ENCODE measurements around the gene GOLGA6L22. TPM values are rescaled to one million over a fixed set of nuclear protein-coding genes. Genes with fewer than 3 reads are reported as not detected.
"Not testable (repeated sequence)": the region's sequence is repeated elsewhere in the genome, so short reads cannot be mapped to it uniquely, and the experiment has no call there.

The GOLGA6L22 gene
- total RNA-seq, 4 donors from 2014 or later, result not detected

DNA sequence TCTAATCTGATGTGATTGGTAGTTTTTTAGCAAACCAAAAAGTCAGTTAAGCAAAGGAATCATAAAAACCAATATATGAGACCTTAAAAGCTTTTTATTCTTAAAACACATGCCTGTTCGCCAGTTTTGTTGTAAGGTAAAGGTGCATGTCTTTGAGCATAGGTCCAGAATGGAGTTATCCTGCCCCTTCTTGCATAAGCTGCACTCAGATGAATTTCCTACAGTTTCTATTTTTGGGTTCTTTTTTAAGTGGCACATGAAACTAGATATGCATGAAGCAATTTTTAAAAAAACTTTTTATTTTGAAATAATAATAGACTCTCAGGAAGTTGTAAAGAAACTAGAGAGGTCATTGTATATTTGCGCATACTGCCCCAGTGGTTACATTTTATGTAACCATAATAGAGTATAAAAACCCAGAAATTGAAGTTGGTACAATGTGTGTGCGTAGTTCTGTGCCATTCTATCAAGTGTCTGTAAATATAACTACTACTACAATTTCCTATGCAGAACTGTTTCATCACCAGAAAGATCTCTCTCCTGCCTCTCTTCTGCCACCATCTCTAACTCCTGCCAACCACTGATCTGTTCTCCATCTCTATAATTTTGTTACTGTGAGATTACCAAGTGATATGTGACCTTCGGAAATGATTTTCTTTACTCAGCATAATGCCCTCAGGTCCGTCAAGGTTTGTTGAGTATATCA is 39.7 kb downstream of the GOLGA6L22 start:
- H3K9me3 ChIP-seq; in situ Hi-C loops (cut with MboI; ENCODE audit: low pct_ligation_motif_present in 1 of 4, low pct_unique_long_range_greater_than_20kb in 1 of 4, low sequenced_read_pairs in 3 of 4); intact Hi-C loops (cut with DNase I; ENCODE audit: low total_unique reads); DNase-seq; H3K27ac ChIP-seq; H3K27me3 ChIP-seq; H3K4me3 ChIP-seq; H3K36me3 ChIP-seq; H3K4me1 ChIP-seq: not testable (repeated sequence)
- WGBS, 2 donors (ENCODE audit: low coverage in 1 of 2), result no CpG with 5 or more reads among the region's 5 CpGs

DNA sequence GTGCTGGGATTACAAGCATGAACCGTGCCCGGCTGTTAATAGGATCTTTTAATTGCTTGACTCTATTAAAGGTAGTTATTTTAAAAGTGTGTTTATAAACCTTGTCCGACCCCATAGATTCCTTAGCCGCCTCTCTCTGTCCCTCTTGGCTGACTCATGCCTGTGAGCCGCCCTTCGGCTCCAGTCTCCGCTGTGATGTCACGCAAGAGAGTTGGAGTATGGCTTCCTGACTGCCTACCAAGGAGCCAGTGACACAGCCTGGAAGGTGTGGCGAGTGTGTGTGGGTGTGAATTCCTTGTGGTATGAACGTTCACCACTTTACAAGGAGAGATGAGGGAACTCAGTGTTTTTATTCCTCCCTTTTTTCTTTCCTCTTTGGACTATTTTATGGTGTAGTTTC is 43.6 kb downstream of the GOLGA6L22 start:
- H3K36me3 ChIP-seq; H3K4me1 ChIP-seq; H3K27ac ChIP-seq; H3K9me3 ChIP-seq; H3K4me3 ChIP-seq; in situ Hi-C loops (cut with MboI; ENCODE audit: low pct_ligation_motif_present in 1 of 4, low pct_unique_long_range_greater_than_20kb in 1 of 4, low sequenced_read_pairs in 3 of 4); DNase-seq; H3K27me3 ChIP-seq; intact Hi-C loops (cut with DNase I; ENCODE audit: low total_unique reads): not testable (repeated sequence)
- WGBS, 2 donors (ENCODE audit: low coverage in 1 of 2), result no CpG with 5 or more reads among the region's 10 CpGs

DNA sequence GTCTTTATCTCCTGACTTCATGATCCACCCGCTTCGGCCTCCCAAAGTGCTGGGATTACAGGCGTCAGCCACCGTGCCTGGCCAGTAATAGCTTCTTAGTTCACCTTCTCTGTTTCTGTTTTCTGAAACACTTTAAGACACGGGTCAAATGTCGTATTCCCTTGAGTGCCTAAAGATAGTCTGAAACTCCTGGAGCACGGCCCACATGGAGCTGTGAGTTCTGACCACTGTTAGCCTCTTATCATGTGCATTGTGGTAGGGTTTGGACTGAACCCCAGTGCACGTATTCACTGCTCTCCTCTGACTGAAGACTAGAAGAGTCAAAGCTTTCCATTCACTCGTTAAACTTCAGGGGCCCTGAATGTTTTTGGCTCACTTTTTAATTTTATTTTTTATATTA is 48.3 kb downstream of the GOLGA6L22 start:
- H3K4me1 ChIP-seq; H3K27me3 ChIP-seq; DNase-seq; H3K4me3 ChIP-seq; in situ Hi-C loops (cut with MboI; ENCODE audit: low pct_ligation_motif_present in 1 of 4, low pct_unique_long_range_greater_than_20kb in 1 of 4, low sequenced_read_pairs in 3 of 4); H3K27ac ChIP-seq; intact Hi-C loops (cut with DNase I; ENCODE audit: low total_unique reads); H3K36me3 ChIP-seq; H3K9me3 ChIP-seq: not testable (repeated sequence)
- WGBS, 2 donors (ENCODE audit: low coverage in 1 of 2), result 100% methylated on average over 2 of the region's 9 CpGs; no CpG with 5 or more reads in 1 of the 2 donors

DNA sequence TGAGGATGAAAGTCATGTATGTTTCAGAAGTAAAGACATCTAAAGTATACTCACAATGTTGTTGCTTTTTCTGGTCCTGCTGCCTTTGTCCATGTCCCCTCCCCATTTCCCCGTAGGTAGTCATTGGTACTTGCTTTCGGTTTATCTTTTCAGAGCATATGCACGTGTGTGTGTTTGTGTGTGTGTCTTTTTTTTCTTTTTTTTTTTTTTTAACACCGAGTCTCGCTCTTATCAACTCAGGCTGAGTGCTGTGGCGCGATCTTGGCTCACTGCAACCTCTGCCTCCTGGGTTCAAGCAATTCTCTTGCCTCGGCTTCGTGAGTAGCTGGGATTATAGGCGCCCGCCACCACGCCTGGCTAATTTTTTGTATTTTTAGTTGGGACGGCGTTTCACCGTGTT is 57.4 kb downstream of the GOLGA6L22 start:
- DNase-seq; H3K4me1 ChIP-seq; in situ Hi-C loops (cut with MboI; ENCODE audit: low pct_ligation_motif_present in 1 of 4, low pct_unique_long_range_greater_than_20kb in 1 of 4, low sequenced_read_pairs in 3 of 4); H3K27me3 ChIP-seq; H3K4me3 ChIP-seq; H3K27ac ChIP-seq; intact Hi-C loops (cut with DNase I; ENCODE audit: low total_unique reads); H3K9me3 ChIP-seq; H3K36me3 ChIP-seq: not testable (repeated sequence)
- 89% methylated on average over 3 of the region's 15 CpGs; no CpG with 5 or more reads in 1 of the 2 donors for WGBS, 2 donors (ENCODE audit: low coverage in 1 of 2)

Small RNA genes lying within 50 kb of the gene (small RNA-seq; reads per million reads assigned to genes)
- gene RN7SL545P, result 0 reads per million in 4 donors
